NCI-H2081 treated with DMSO at 0.1 percent for 48 hours (cell line): ENCODE results near the gene TEKT4.
"Not testable (repeated sequence)": the region's sequence is repeated elsewhere in the genome, so short reads cannot be mapped to it uniquely, and the experiment has no call there.

ENCODE experiments used
- DNase-seq: peaks from one replicate; lab custom pipeline; 2025; lab: John Stamatoyannopoulos, UW

TEKT4 gene

GRCh38 chr2:94875820-94876522 lies 4.7 kb downstream of the TEKT4 start:
- DNase-seq = no peak

DNA sequence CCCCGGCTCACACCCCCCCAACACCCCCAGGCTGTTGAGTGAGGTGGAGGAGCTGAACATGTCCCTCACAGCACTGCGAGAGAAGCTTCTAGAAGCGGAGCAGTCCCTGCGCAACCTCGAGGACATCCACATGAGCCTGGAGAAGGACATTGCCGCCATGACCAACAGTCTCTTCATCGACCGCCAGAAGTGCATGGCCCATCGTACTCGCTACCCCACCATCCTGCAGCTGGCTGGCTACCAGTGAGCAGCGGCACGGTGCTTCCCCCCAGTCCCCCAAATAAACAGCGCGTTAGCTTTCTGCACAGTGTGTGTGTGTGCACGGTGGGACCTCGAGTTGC lies 5.3 kb downstream of the TEKT4 start:
- no peak for DNase-seq

DNA sequence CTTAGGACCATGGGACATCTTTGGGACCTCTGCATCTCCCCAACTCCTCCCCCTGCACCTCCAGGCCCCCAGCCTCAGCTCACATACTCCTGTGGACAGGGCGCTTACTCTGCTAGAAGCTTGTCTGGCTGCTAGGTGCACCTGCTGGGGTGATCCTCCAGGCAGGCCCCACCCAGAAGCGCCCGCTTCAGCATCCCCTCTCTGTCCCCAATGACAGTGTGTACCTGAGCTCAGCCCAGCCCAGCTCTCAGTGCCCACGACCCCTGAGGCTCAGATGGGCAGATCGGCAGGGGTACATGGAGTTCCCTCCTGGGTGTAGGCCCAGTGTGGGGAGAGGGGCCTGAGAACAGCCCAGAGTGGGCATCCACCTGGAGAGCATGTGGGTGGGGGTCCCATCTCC lies 5.9 kb downstream of the TEKT4 start:
- no peak for DNase-seq

- not testable (repeated sequence) for DNase-seq
Observed at GRCh38 chr2:94878575-94878974, 7.3 kb downstream of the TEKT4 start.

DNA sequence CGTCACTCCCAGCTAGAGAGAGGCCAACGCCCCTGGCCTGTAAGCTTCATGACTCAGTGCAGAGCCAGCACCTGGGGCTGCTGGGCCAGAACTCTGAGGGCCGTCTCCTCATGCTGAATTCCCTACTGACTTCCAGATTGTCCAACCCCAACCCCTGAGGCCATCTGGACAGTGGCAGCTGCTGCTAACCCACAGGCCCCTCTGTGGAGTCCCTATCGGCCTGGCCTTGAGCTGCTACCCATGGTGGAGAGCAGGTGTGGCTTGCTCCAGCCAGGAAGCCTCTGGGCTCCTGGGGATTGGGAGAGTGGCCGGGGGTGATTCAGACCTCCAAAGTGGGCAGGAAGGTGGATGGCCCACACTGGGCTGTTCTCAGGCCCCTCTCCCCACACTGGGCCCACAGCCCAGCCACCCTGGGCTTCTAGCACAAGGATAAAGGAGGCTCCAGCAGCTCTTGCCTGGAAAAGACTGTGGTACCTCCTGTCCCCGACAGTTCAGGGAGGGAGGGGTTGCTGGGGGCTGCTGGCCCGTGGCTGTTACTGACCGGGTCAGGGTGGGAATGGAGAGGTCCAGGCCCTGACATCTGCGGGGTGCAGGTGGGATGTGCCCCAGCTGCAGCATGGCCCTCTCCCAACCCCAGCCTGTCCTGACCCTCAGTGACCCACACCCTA lies 8.2 kb downstream of the TEKT4 start:
- DNase-seq = no peak

- no peak for DNase-seq
Observed at GRCh38 chr2:94879982-94880377, 8.8 kb downstream of the TEKT4 start.

- DNase-seq = no peak
Observed at GRCh38 chr2:94880507-94880906, 9.3 kb downstream of the TEKT4 start.

DNA sequence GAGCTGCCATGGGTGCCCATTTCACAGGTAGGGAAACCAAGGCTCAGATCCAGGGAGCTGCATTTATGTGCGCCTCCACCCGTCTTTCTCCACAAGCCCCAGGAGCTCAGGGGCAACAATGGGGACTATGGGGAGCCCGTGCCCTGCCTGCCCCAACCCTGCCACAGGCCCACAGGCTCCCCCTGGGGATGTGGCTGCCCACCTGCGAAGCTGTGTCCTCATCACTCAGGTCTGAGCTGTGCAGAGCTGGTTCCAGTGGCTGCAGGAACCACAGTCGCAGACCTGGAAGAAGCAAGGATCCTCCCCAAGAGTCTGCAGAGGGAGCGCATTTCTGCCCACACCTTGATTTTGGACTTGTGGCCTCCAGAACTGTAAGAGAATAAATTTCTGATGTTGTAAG lies 9.8 kb downstream of the TEKT4 start:
- DNase-seq = no peak

DNA sequence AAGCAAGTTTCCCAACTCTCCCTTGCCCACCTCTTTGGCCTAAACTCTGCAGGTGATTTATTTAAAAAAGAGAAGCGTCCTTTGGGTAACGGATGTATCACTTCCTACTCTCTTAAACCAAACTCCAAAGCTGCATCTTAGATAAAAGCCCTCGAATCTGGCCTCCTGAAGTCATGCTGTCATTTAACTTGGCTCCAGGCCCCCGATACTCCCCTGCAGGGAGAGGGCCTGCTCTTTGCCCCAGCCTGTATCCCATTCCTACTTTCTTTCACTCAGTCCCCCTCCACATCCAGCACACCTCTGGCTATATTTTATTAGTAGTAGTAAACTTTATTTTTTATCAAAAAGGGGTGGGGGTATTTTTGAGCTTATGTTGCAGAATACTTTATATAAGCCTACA lies 19.0 kb downstream of the TEKT4 start:
- no peak for DNase-seq

DNA sequence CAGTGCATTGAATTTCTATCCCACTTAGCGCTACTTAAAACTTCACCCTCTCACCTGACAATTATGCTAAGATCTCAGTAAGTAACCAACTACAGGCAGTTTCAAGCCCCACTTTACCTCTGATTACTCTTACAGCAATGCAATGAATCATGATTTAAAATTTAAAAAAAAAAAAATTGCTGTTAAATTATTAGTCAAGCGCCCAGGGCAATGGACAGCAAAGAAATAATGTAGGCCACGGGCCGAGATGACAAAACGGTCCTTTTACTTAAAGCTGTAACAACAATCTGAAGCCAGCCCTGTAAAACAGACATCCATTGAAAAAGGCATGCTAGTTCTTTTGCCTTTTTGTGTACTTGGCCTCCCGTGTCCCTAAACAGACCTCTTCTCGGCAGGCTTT lies 24.0 kb downstream of the TEKT4 start:
- DNase-seq = not testable (repeated sequence)

DNA sequence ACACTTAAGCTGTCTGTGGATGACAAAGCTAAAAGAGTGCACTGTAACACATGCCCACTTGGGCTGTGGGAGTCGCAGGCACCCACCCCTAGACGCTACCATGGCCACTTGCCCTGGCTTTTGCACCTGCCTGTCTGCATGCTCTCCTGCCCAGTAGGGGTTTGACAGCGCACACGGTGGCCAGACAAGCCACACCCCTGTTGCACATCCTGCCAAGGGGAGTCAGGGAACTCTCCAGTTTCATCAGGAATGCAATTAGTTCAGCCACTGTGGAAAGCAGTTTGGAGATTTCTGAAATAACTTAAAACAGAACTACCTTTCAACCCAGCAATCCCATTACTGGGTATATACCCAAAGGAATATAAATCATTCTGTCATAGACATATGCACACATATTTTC lies 35.7 kb downstream of the TEKT4 start:
- DNase-seq = not testable (repeated sequence)

GRCh38 chr2:94923196-94923595 lies 52.0 kb downstream of the TEKT4 start:
- no peak for DNase-seq

- DNase-seq = not testable (repeated sequence)
Observed at GRCh38 chr2:94924999-94925398, 53.8 kb downstream of the TEKT4 start.
